HepG2 (cell line): ENCODE results near the gene SHISA5. TPM values are rescaled to one million over a fixed set of nuclear protein-coding genes. Genes with fewer than 3 reads are reported as not detected.

Source experiments
- ATAC-seq: fragments of 200-7000 bp; cut with Tn5 transposase; 3 replicates; pipeline ENCODE4 v1.9.1; 2020; ENCODE audit warnings: mild to moderate bottlenecking, moderate library complexity
- BruUV-seq: library from RNA; stranded (reverse); fragments of 400-500 nt; replicated peaks from 2 replicates; lab custom pipeline; 2021; lab: Mats Ljungman, UMichigan
- CTCF ChIA-PET: fragments of 300-600 bp; formaldehyde crosslinking; extraction: SDS; loops from one replicate; lab custom pipeline; 2021; ENCODE audit warnings: low total read pairs, inconsistent platforms, low intra/inter-chr PET ratio; lab: Yijun Ruan, JAX
- POLR2A ChIA-PET: fragments of 350-600 bp; sonication (Branson Sonifier 250); formaldehyde crosslinking; loops from one replicate; lab custom pipeline; 2020; ENCODE audit warnings: antibody characterized with exemption, inconsistent platforms; lab: Yijun Ruan, JAX
- DNase-seq: peaks from one replicate; pipeline ENCODE4 v3.0.0-alpha.2; 2015; ENCODE audit warnings: low spot score
- FAIRE-seq: peaks from 3 replicates; lab custom pipeline; 2011; peaks lifted over from hg19 to GRCh38; lab: Jason Lieb, UNC
- H2AFZ ChIP-seq: one replicate; pipeline ENCODE4 v1.6.1; 2011; ENCODE audit warnings: low read length, inconsistent platforms
- H3K27ac ChIP-seq: fragments of 300-600 bp; 3 replicates; pipeline ENCODE4 v1.8.0; 2011; ENCODE audit warnings: mixed run types, mild to moderate bottlenecking, mixed read lengths, low read length, inconsistent platforms; ENCODE audit not compliant: insufficient read depth; ENCODE audit errors: extremely low read length
- H3K27me3 ChIP-seq, 2 experiments: fragments of 200-600 bp in 1 of 2; 2 replicates in 1 of 2; 3 replicates in 1 of 2; pipeline versions ENCODE4 v1.6.0 to v1.8.0; 2011; ENCODE audit warnings: low read length in 2 of 2, mild to moderate bottlenecking in 2 of 2, moderate library complexity in 2 of 2, inconsistent platforms in 1 of 2; ENCODE audit not compliant: insufficient read depth in 2 of 2, control insufficient read depth in 1 of 2
- H3K36me3 ChIP-seq, 2 experiments: fragments of 200-600 bp in 1 of 2; replicated peaks in 1 of 2; 2 replicates in 1 of 2; 3 replicates in 1 of 2; pipeline versions ENCODE4 v1.5.1 to v1.8.0; 2011; ENCODE audit warnings: low read length in 2 of 2, inconsistent platforms in 1 of 2; ENCODE audit not compliant: insufficient read depth in 2 of 2, control insufficient read depth in 1 of 2
- H3K4me1 ChIP-seq: 2 replicates; pipeline ENCODE4 v1.5.1; 2012; ENCODE audit warnings: low read length, inconsistent platforms; ENCODE audit not compliant: insufficient read depth
- H3K4me2 ChIP-seq: 2 replicates; pipeline ENCODE4 v1.6.0; 2011; ENCODE audit warnings: low read depth, low read length, inconsistent platforms
- H3K4me3 ChIP-seq, 3 experiments: fragments of 200-600 bp in 1 of 3; sonication (generic), shearing (Covaris generic) in 1 of 3; replicated peaks in 1 of 3; 2 replicates each; pipeline ENCODE4 v1.5.1; 2011 to 2016; ENCODE audit warnings: low read length in 3 of 3, inconsistent platforms in 2 of 3, low read depth in 2 of 3, mild to moderate bottlenecking in 2 of 3, control low read depth in 1 of 3, mixed read lengths in 1 of 3; ENCODE audit not compliant: insufficient read depth in 1 of 3
- H3K79me2 ChIP-seq: one replicate; pipeline ENCODE4 v1.6.1; 2011; ENCODE audit warnings: low read length, inconsistent platforms; ENCODE audit not compliant: insufficient read depth
- H3K9ac ChIP-seq: 2 replicates; pipeline ENCODE4 v1.6.0; 2011; ENCODE audit warnings: mild to moderate bottlenecking, low read depth, low read length, inconsistent platforms; ENCODE audit not compliant: insufficient read depth
- H3K9me3 ChIP-seq: 2 replicates; pipeline ENCODE4 v1.5.1; 2012; ENCODE audit warnings: mild to moderate bottlenecking, low read length
- H4K20me1 ChIP-seq: 2 replicates; pipeline ENCODE4 v1.6.0; 2011; ENCODE audit warnings: inconsistent platforms, mild to moderate bottlenecking, low read length, moderate library complexity; ENCODE audit not compliant: insufficient read depth
- EP300 ChIP-seq, 3 experiments: sonication (generic) in 1 of 3; formaldehyde crosslinking in 1 of 3; IDR thresholded peaks; 2 replicates each; pipeline versions ENCODE4 v1.5.1 to v1.6.1; 2011 to 2020; ENCODE audit warnings: low read depth in 2 of 3, low read length in 2 of 3, borderline replicate concordance in 1 of 3, improper control_type of control experiment in 1 of 3, mild to moderate bottlenecking in 1 of 3, missing genetic modification reagents in 1 of 3, moderate library complexity in 1 of 3
- HNRNPL ChIP-seq: fragments of 200-400 bp; formaldehyde crosslinking; IDR thresholded peaks from 2 replicates; pipeline ENCODE4 v1.6.1; 2017; ENCODE audit warnings: mild to moderate bottlenecking, low read depth, low read length
- MAZ ChIP-seq, 2 experiments: sonication (generic) in 1 of 2; formaldehyde crosslinking in 1 of 2; IDR thresholded peaks; 2 replicates each; pipeline versions ENCODE4 v1.5.0 to v1.6.1; 2012 to 2020; ENCODE audit warnings: low read depth in 2 of 2, mild to moderate bottlenecking in 2 of 2, borderline replicate concordance in 1 of 2, improper control_type of control experiment in 1 of 2, low read length in 1 of 2, missing genetic modification reagents in 1 of 2, moderate library complexity in 1 of 2
- MBNL3 ChIP-seq: fragments of 250-450 bp; sonication (Bioruptor Pico); conservative IDR thresholded peaks from 2 replicates; pipeline ENCODE4 v1.8.0; 2022; ENCODE audit warnings: mild to moderate bottlenecking, inconsistent platforms
- PAF1 ChIP-seq: IDR thresholded peaks from 2 replicates; pipeline ENCODE4 v1.6.1; 2016; ENCODE audit warnings: missing genetic modification reagents, missing compliant biosample characterization
- POLR2G ChIP-seq: fragments of 200-400 bp; formaldehyde crosslinking; IDR thresholded peaks from 2 replicates; pipeline ENCODE4 v1.6.1; 2018; ENCODE audit warnings: mild to moderate bottlenecking, low read depth, low read length, moderate library complexity
- RBFOX2 ChIP-seq: fragments of 200-400 bp; formaldehyde crosslinking; IDR thresholded peaks from 2 replicates; pipeline ENCODE4 v1.6.1; 2017; ENCODE audit warnings: low read depth, mild to moderate bottlenecking, low read length
- RELA ChIP-seq: sonication (generic); formaldehyde crosslinking; IDR thresholded peaks from 2 replicates; pipeline ENCODE4 v1.4.0; 2020; ENCODE audit warnings: missing genetic modification reagents
- SALL1 ChIP-seq: sonication (generic); formaldehyde crosslinking; IDR thresholded peaks from 2 replicates; pipeline ENCODE4 v1.8.0; 2022; ENCODE audit warnings: mild to moderate bottlenecking, missing genetic modification reagents
- ZFP1 ChIP-seq: IDR thresholded peaks from 2 replicates; pipeline ENCODE4 v1.6.1; 2016
- ZNF232 ChIP-seq: sonication (generic); formaldehyde crosslinking; IDR thresholded peaks from 2 replicates; pipeline ENCODE4 v1.4.0; 2020; ENCODE audit warnings: missing genetic modification reagents, borderline replicate concordance
- ZNF709 ChIP-seq: sonication (generic); formaldehyde crosslinking; IDR thresholded peaks from 2 replicates; pipeline ENCODE4 v1.5.0; 2020; ENCODE audit warnings: mild to moderate bottlenecking, missing genetic modification reagents
- WGBS: methylation state at CpG from one replicate; pipeline ENCODE4 v1.1.6; 2017; ENCODE audit warnings: low lambda C conversion rate; 5-methylcytosine and 5-hydroxymethylcytosine counted together
- in situ Hi-C: cut with HindIII; loops from 2 replicates; pipeline ENCODE4 v1.10.0; 2017; ENCODE audit warnings: low pct_unique_long_range_greater_than_20kb; ENCODE audit not compliant: extremely low pct_ligation_motif_present
- intact Hi-C: fragments of 100-400 bp; cut with micrococcal nuclease; formaldehyde crosslinking; loops from one replicate; pipeline ENCODE4 v1.10.0; 2022; ENCODE audit not compliant: unreplicated experiment
- polyA plus RNA-seq, 8 experiments: library from polyadenylated mRNA; depleted of rRNA in 3 of 8; stranded (reverse) in 7 of 8; unstranded in 1 of 8; fragments of >200 nt; fragmentation: Illumina TruSeq in 4 of 8; extraction: Trizol in 4 of 8; gene quantifications; 2 replicates each; pipeline versions ENCODE4 v1.2.1 to v1.2.3, GENCODE V29; 2011 to 2016; ENCODE audit warnings: low read depth in 4 of 8, missing spikeins in 1 of 8, mixed read lengths in 1 of 8; ENCODE audit not compliant: insufficient read depth in 1 of 8
- total RNA-seq, 5 experiments: library from RNA; depleted of rRNA; stranded (reverse); fragments of >200 nt; fragmentation: Illumina TruSeq; extraction: Trizol; gene quantifications; 2 replicates each; pipeline ENCODE4 v1.2.3, GENCODE V29; 2016; ENCODE audit warnings: low read depth in 1 of 5
- TF ChIP-seq, protein P1 (sequence below): sonication (generic); formaldehyde crosslinking; IDR thresholded peaks from 2 replicates; pipeline ENCODE4 v1.4.0; 2020; ENCODE audit warnings: mild to moderate bottlenecking, missing genetic modification reagents
- TF ChIP-seq, protein P2 (sequence below): sonication (generic); formaldehyde crosslinking; IDR thresholded peaks from 2 replicates; pipeline ENCODE4 v1.5.0; 2020; ENCODE audit warnings: missing genetic modification reagents, mild to moderate bottlenecking, borderline replicate concordance

The SHISA5 gene
- total and polyA plus RNA-seq, 2 of the 13 experiments (the other 11 are each of a cell fraction or from before 2014, with no cell fraction given), result 75.8 to 91.4 TPM

DNA sequence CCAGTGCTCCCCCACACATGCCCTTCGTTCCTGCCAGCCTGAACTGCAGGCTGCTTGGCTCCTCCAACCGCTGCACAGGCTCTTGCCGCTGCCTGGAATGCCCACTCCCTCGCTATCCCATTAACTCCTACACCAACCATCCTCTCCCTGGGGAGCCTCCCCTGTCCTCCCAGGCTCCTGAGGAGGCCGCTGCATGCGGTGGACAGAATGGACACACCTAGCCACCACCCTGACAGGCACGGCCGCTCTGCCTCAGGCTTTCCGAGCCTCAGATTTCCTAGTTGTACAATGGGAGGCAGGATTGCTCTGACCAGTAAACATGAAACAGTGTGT is 76.4 kb downstream of the SHISA5 start:
- Histone ChIP-seq H3K4me2 (peak overlapping the region; percentile 100), H3K9me3 (no peaks in the 10 kb centered on the region), H3K79me2 (peaks cover 58% of the 10 kb centered on the region), H3K4me1 (peaks cover 83% of the 10 kb centered on the region), H3K36me3 (peaks cover 18 to 31% of the 10 kb centered on the region in 2 experiments; a peak in 4 of 5 replicates), H3K9ac (peak overlapping the region; percentile 96), H4K20me1 (peaks cover 57% of the 10 kb centered on the region), H3K27me3 (no peaks in the 10 kb centered on the region)
- intact Hi-C loops, result no loop called here
- CTCF ChIA-PET, result interaction anchor here (3.1 kb wide), 1 partner anchor 8 kb away, joined by 14 read pairs; no protein-coding TSS in a partner anchor
- DNase-seq (no peak), FAIRE-seq (no peak), ATAC-seq (no peak)
- no TSS peak for BruUV-seq
- in situ Hi-C loops, result no loop called here
- TF ChIP-seq ZFP1 (no peak), HNRNPL (peak; percentile 86; the same call in 1 of the 2 replicates), SALL1 (CRISPR knock-in tag) (peak; percentile 42; the same call in 1 of the 2 replicates), POLR2G (0 out of 2 replicates have a peak, but pooled peaks have one; percentile 38), ZNF232 (CRISPR knock-in tag) (no peak), MAZ (IDR thresholded peaks at IDR 0.05; ENCODE audit: borderline replicate concordance, low read depth, low read length) (no peak), MAZ (CRISPR knock-in tag; IDR thresholded peaks at IDR 0.05; ENCODE audit: low read depth) (0 out of 2 replicates have a peak, but pooled peaks have one; percentile 4), PAF1 (peak; percentile 72; the same call in 1 of the 2 replicates), RBFOX2 (peak; percentile 62; the same call in 1 of the 2 replicates), RELA (CRISPR knock-in tag) (no peak), MBNL3 (CRISPR knock-in tag) (no peak), EP300 (IDR thresholded peaks at IDR 0.05; ENCODE audit: low read depth in 2 of 2, low read length in 2 of 2) (no peak), EP300 (CRISPR knock-in tag; IDR thresholded peaks at IDR 0.05; ENCODE audit: borderline replicate concordance) (no peak), ZNF709 (CRISPR knock-in tag) (no peak)
- TF ChIP-seq, protein P1, sequence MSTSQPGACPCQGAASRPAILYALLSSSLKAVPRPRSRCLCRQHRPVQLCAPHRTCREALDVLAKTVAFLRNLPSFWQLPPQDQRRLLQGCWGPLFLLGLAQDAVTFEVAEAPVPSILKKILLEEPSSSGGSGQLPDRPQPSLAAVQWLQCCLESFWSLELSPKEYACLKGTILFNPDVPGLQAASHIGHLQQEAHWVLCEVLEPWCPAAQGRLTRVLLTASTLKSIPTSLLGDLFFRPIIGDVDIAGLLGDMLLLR (CRISPR knock-in tag), result 0 out of 2 replicates have a peak, but pooled peaks have one; percentile 23
- TF ChIP-seq, protein P2, sequence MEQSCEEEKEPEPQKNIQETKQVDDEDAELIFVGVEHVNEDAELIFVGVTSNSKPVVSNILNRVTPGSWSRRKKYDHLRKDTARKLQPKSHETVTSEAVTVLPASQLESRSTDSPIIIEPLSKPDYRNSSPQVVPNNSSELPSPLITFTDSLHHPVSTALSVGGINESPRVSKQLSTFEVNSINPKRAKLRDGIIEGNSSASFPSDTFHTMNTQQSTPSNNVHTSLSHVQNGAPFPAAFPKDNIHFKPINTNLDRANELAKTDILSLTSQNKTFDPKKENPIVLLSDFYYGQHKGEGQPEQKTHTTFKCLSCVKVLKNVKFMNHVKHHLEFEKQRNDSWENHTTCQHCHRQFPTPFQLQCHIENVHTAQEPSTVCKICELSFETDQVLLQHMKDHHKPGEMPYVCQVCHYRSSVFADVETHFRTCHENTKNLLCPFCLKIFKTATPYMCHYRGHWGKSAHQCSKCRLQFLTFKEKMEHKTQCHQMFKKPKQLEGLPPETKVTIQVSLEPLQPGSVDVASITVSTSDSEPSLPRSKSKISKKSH, result peak; percentile 19; the same call in 1 of the 2 replicates
- TF ChIP-seq, all 625 proteins: peak for 8
- Histone ChIP-seq H2AFZ (no peak overlapping the region), H3K4me3 (peak overlapping the region; percentile 79 to 93 (median 86)), H3K27ac (peak overlapping the region; percentile 99)
- POLR2A ChIA-PET, result interaction anchor here (1.3 to 9.0 kb wide), 4 partner anchors 8 to 45 kb away, joined by 3 to 130 read pairs (median 16); partner anchors contain the start of genes CCDC51 and TMA7
- WGBS, result 16% methylated on average over 9 of the region's 9 CpGs
